Neural progenitor cell (in vitro differentiated cells): Measurements from ENCODE around the gene LPO. TPM values are rescaled to one million over a fixed set of nuclear protein-coding genes. Genes with fewer than 3 reads are reported as not detected.

Source experiments
- DNase-seq: peaks from one replicate; pipeline ENCODE4 v3.0.0-alpha.2; 2016; ENCODE audit warnings: low spot score
- H2AFZ ChIP-seq: fragments of 200-600 bp; sonication (generic); replicated peaks from 2 replicates; pipeline ENCODE4 v1.6.1; 2016; ENCODE audit warnings: antibody characterized with exemption
- H3F3A ChIP-seq: fragments of 200-600 bp; sonication (generic); 2 replicates; pipeline ENCODE4 v1.6.1; 2016; ENCODE audit warnings: antibody characterized with exemption, low read depth
- H3K27ac ChIP-seq: fragments of 200-600 bp; sonication (generic); 2 replicates; pipeline ENCODE4 v1.5.1; 2016; ENCODE audit warnings: mild to moderate bottlenecking
- H3K27me3 ChIP-seq: fragments of 200-600 bp; sonication (generic); 2 replicates; pipeline ENCODE4 v1.6.1; 2016; ENCODE audit warnings: mild to moderate bottlenecking, moderate library complexity
- H3K36me3 ChIP-seq: fragments of 200-600 bp; sonication (generic); 2 replicates; pipeline ENCODE4 v1.5.1; 2016
- H3K4me1 ChIP-seq: fragments of 200-600 bp; sonication (generic); 2 replicates; pipeline ENCODE4 v1.6.1; 2016; ENCODE audit warnings: mixed run types
- H3K4me2 ChIP-seq: fragments of 200-600 bp; sonication (generic); 2 replicates; pipeline ENCODE4 v1.6.1; 2016
- H3K4me3 ChIP-seq: fragments of 200-600 bp; sonication (generic); 2 replicates; pipeline ENCODE4 v1.5.1; 2016
- H3K79me2 ChIP-seq: fragments of 200-600 bp; sonication (generic); 2 replicates; pipeline ENCODE4 v1.6.1; 2016; ENCODE audit warnings: low read depth
- H3K9ac ChIP-seq: fragments of 200-600 bp; sonication (generic); 2 replicates; pipeline ENCODE4 v1.6.1; 2016
- H3K9me3 ChIP-seq: fragments of 200-600 bp; sonication (generic); 2 replicates; pipeline ENCODE4 v1.5.1; 2016; ENCODE audit warnings: low read depth
- H4K20me1 ChIP-seq: fragments of 200-600 bp; sonication (generic); 2 replicates; pipeline ENCODE4 v1.6.1; 2016; ENCODE audit warnings: low read depth
- H3K27ac Mint-ChIP-seq: 3 replicates; pipeline ENCODE4 v1.8.0; 2021; ENCODE audit warnings: mixed read lengths
- H3K27me3 Mint-ChIP-seq: 2 replicates; pipeline ENCODE4 v1.8.0; 2022; ENCODE audit warnings: low read depth, mild to moderate bottlenecking, inconsistent platforms, moderate library complexity, mixed read lengths; ENCODE audit not compliant: insufficient read depth
- H3K36me3 Mint-ChIP-seq: 3 replicates; pipeline ENCODE4 v1.8.0; 2021; ENCODE audit warnings: mixed read lengths
- H3K4me1 Mint-ChIP-seq: 3 replicates; pipeline ENCODE4 v1.8.0; 2021; ENCODE audit warnings: mixed read lengths
- H3K4me3 Mint-ChIP-seq: 3 replicates; pipeline ENCODE4 v1.8.0; 2021; ENCODE audit warnings: mild to moderate bottlenecking, moderate library complexity, mixed read lengths
- H3K9me3 Mint-ChIP-seq: 3 replicates; pipeline ENCODE4 v1.8.0; 2020; ENCODE audit warnings: mixed read lengths
- CTCF ChIP-seq: fragments of 200-600 bp; sonication (generic); IDR thresholded peaks from 2 replicates; pipeline ENCODE4 v1.5.1; 2017; ENCODE audit warnings: antibody characterized with exemption, mild to moderate bottlenecking
- EZH2 ChIP-seq: fragments of 200-600 bp; sonication (generic); IDR thresholded peaks from 2 replicates; pipeline ENCODE4 v1.6.1; 2017; ENCODE audit warnings: antibody characterized with exemption, mild to moderate bottlenecking, moderate library complexity
- EZH2phosphoT487 ChIP-seq: fragments of 200-600 bp; sonication (generic); IDR thresholded peaks from 2 replicates; pipeline ENCODE4 v1.6.1; 2017; ENCODE audit warnings: antibody characterized with exemption
- total RNA-seq: library from RNA; depleted of rRNA; stranded (reverse); fragments of >200 nt; gene quantifications from 2 replicates; pipeline ENCODE4 v1.2.3, GENCODE V29; 2015; ENCODE audit warnings: low replicate concordance

Gene LPO
- total RNA-seq, 1 donor from 2014 or later: not detected

GRCh38 chr17:58281511-58282011, 43.2 kb downstream of the LPO start:
- Histone ChIP-seq H3K4me2 (no peak overlapping the region), H3K9me3 (no peaks in the 10 kb centered on the region), H2AFZ (no peak overlapping the region), H3F3A (no peaks in the 10 kb centered on the region), H3K27ac (no peak overlapping the region), H3K4me1 (peaks cover 13% of the 10 kb centered on the region), H4K20me1 (no peaks in the 10 kb centered on the region), H3K27me3 (peaks cover 5% of the 10 kb centered on the region), H3K4me3 (no peak overlapping the region), H3K9ac (no peak overlapping the region), H3K79me2 (no peaks in the 10 kb centered on the region), H3K36me3 (no peaks in the 10 kb centered on the region)
- no peak for TF ChIP-seq CTCF
- TF ChIP-seq EZH2phosphoT487: no peak
- TF ChIP-seq EZH2: no peak
- H3K27me3 Mint-ChIP-seq: peaks cover 2% of the 10 kb centered on the region
- DNase-seq: no peak
- no peak overlapping the region for H3K4me3 Mint-ChIP-seq
- no peaks in the 10 kb centered on the region for H3K9me3 Mint-ChIP-seq
- H3K27ac Mint-ChIP-seq: no peak overlapping the region
- H3K36me3 Mint-ChIP-seq: no peaks in the 10 kb centered on the region
- H3K4me1 Mint-ChIP-seq: peaks cover 9% of the 10 kb centered on the region

GRCh38 chr17:58282442-58282841, 44.1 kb downstream of the LPO start:
- H3K4me1 Mint-ChIP-seq: peaks cover 9% of the 10 kb centered on the region
- H3K36me3 Mint-ChIP-seq: no peaks in the 10 kb centered on the region
- H3K4me2 ChIP-seq: no peak overlapping the region
- H2AFZ ChIP-seq: no peak overlapping the region
- no peak overlapping the region for H3K9ac ChIP-seq
- H3K27ac ChIP-seq: no peak overlapping the region
- no peaks in the 10 kb centered on the region for H3K9me3 Mint-ChIP-seq
- no peaks in the 10 kb centered on the region for H4K20me1 ChIP-seq
- no peaks in the 10 kb centered on the region for H3K9me3 ChIP-seq
- TF ChIP-seq EZH2phosphoT487: no peak
- TF ChIP-seq EZH2: no peak
- TF ChIP-seq CTCF: no peak
- H3K4me3 ChIP-seq: no peak overlapping the region
- H3F3A ChIP-seq: no peaks in the 10 kb centered on the region
- H3K36me3 ChIP-seq: no peaks in the 10 kb centered on the region
- no peak for DNase-seq
- no peaks in the 10 kb centered on the region for H3K79me2 ChIP-seq
- peaks cover 2% of the 10 kb centered on the region for H3K27me3 Mint-ChIP-seq
- peaks cover 13% of the 10 kb centered on the region for H3K4me1 ChIP-seq
- H3K27me3 ChIP-seq: peaks cover 5% of the 10 kb centered on the region
- no peak overlapping the region for H3K27ac Mint-ChIP-seq
- H3K4me3 Mint-ChIP-seq: no peak overlapping the region

- H3K4me3 ChIP-seq: no peak overlapping the region
- H3K27me3 ChIP-seq: peaks cover 5% of the 10 kb centered on the region
- no peaks in the 10 kb centered on the region for H3K79me2 ChIP-seq
- peak overlapping the region; percentile 87 for H2AFZ ChIP-seq
- no peak overlapping the region for H3K9ac ChIP-seq
- Mint-ChIP-seq H3K36me3 (no peaks in the 10 kb centered on the region), H3K27ac (no peak overlapping the region), H3K27me3 (no peaks in the 10 kb centered on the region), H3K4me3 (no peak overlapping the region), H3K4me1 (peaks cover 9% of the 10 kb centered on the region), H3K9me3 (no peaks in the 10 kb centered on the region)
- TF ChIP-seq EZH2phosphoT487: no peak
- no peak for TF ChIP-seq EZH2
- no peak for DNase-seq
- peak overlapping the region; percentile 60 for H3K4me2 ChIP-seq
- peaks cover 13% of the 10 kb centered on the region for H3K4me1 ChIP-seq
- no peaks in the 10 kb centered on the region for H4K20me1 ChIP-seq
- no peak overlapping the region for H3K27ac ChIP-seq
- no peaks in the 10 kb centered on the region for H3K9me3 ChIP-seq
- H3K36me3 ChIP-seq: no peaks in the 10 kb centered on the region
- no peaks in the 10 kb centered on the region for H3F3A ChIP-seq
These were observed 45.6 kb downstream of the LPO start for GRCh38 chr17:58283674-58284612.
